VCaP (cell line): Measurements from ENCODE around the gene RBBP4.
"Not testable (repeated sequence)": the region's sequence is repeated elsewhere in the genome, so short reads cannot be mapped to it uniquely, and the experiment has no call there.

ENCODE experiments used
- H3K27ac ChIP-seq: fragments of 450-650 bp; 2 replicates; pipeline ENCODE4 v1.5.1; 2017
- TF ChIP-seq, protein P1 (sequence below): fragments of 450-650 bp; conservative IDR thresholded peaks from 2 replicates; pipeline ENCODE4 v1.5.1; 2017; ENCODE audit warnings: mild to moderate bottlenecking, moderate library complexity

RBBP4 gene

DNA sequence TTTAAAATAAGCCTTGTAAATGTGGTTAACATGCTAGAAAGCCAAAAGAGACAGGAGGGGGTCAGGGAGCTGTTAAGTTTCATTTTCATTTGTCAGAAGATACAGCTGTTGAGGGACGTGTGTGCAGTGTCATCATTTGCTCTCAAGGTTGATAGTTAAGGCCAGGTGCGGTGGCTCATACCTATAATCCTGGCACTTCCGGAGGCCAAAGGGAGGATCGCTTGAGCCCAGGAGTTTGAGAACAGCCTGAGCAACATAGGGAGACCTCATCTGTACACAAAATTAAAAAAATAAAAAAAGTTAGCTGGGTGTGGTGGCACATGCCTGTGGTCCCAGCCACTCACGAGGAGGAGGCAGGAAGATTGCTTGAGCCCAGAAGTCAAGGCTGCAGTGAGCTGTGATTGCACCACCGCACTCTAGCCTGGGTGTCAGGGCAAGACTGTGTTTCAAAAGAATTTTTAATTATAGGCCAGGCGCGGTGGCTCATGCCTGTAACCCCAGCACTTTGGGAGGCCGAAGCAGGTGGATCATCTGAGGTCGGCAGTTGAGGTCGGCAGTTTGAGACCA lies 23.3 kb upstream of the RBBP4 start:
- TF ChIP-seq, protein P1, sequence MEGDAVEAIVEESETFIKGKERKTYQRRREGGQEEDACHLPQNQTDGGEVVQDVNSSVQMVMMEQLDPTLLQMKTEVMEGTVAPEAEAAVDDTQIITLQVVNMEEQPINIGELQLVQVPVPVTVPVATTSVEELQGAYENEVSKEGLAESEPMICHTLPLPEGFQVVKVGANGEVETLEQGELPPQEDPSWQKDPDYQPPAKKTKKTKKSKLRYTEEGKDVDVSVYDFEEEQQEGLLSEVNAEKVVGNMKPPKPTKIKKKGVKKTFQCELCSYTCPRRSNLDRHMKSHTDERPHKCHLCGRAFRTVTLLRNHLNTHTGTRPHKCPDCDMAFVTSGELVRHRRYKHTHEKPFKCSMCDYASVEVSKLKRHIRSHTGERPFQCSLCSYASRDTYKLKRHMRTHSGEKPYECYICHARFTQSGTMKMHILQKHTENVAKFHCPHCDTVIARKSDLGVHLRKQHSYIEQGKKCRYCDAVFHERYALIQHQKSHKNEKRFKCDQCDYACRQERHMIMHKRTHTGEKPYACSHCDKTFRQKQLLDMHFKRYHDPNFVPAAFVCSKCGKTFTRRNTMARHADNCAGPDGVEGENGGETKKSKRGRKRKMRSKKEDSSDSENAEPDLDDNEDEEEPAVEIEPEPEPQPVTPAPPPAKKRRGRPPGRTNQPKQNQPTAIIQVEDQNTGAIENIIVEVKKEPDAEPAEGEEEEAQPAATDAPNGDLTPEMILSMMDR = no peak
- no peak overlapping the region for H3K27ac ChIP-seq

DNA sequence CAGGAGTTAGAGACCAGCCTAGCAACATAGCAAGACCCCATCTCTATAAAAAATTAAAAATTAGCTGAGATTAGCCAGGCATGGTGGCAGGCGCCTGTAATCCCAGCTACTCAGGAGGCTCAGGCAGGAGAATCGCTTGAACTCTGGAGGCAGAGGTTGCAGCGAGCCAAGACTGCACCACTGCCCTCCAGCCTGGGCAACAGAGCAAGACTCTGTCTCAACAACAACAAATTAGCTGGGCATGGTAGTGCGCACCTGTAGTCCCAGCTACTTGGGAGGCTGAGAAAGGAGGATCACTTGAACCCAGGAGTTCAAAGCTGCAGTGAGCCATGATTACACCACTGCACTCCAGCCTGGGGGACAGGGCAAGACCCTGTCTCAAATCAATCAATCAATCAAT lies 20.8 kb upstream of the RBBP4 start:
- H3K27ac ChIP-seq = not testable (repeated sequence)

DNA sequence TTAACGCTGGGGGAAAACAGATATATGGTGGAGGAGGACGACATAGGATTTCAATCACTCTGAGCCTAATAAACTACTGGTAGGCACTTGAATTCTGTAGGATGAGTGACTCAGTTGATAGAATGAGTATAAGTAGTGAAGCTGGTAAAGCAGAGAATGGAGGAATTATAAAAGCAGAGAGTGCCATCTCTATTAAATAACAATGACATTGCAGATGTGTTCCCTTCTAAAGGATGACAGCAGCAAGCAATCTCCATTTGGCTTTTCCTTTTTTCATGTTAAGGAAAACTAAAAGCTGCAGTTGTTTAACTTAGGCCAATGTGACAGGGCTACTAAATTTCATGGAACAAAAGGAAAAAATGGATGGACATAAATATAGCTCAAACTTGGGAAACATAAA lies 18.2 kb upstream of the RBBP4 start:
- TF ChIP-seq, protein P1 = no peak
- no peak overlapping the region for H3K27ac ChIP-seq

DNA sequence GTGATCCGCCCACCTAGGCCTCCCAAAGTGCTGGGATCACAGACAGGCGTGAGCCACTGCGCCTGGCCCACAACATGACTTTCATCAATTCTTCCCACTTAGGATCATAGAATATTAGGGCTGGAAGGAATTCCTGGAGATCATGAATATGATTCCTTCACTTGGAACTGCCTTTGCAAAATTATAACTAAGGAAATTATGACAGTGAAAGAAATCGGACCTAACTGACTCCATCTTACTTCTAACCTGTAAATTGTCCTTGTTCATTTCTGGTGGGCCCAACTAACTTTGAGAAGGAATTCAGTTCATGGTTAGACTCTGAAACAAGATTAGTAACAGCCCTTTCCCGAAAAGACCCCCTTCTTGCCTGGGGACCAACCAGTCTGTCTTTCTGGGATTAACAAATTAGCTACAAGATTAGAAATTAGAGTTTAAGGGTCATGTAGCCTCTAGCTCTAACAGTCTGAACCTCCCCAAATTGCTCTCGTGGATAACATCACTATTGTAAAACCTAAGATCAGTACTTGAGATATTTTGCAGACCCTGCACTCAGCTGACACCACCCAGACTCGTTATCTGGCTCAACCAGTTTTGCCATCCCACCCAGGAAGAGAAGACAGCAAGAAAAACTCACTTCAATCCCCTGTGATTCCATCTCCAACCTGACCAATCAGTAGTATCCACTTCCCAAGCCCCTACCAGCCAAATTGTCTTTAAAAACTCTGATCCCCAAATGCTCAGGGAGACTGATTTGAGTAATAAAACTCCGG lies 15.3 kb upstream of the RBBP4 start:
- no peak overlapping the region for H3K27ac ChIP-seq

DNA sequence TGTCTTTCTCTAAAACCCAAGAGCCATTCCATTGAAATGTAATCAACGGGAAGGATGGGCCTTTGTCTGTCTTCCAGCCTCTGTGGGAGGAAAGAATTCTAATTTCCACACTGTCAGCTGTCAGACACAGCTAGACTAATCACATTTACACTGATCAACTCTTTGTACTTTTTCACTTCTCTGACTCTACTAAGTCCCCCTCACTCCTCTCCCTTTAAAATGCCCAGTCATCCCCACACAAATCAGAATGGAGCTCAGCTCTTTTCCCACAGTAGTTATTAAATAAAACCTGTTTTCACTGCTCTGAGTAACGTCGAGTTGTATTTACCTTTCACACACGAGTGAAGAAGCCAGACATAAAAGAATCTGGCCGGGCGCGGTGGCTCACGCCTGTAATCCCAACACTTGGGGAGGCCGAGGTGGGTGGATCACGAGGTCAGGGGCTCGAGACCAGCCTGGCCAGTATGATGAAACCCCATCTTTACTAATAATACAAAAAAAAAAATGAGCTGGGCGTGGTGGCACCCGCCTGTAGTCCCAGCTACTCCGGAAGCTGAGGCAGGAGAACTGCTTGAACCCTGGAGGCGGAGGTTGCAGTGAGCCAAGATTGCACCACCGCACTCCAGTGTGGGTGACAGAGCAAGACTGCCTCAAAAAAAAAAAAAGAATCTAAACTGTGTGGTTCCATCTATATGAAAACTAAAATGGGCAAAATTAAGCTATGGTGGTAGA lies 13.9 kb upstream of the RBBP4 start:
- H3K27ac ChIP-seq = no peak overlapping the region
- TF ChIP-seq, protein P1 = no peak

More for the DNA sequence above, 15.3 kb upstream of the RBBP4 start:
- TF ChIP-seq, protein P1 = no peak

DNA sequence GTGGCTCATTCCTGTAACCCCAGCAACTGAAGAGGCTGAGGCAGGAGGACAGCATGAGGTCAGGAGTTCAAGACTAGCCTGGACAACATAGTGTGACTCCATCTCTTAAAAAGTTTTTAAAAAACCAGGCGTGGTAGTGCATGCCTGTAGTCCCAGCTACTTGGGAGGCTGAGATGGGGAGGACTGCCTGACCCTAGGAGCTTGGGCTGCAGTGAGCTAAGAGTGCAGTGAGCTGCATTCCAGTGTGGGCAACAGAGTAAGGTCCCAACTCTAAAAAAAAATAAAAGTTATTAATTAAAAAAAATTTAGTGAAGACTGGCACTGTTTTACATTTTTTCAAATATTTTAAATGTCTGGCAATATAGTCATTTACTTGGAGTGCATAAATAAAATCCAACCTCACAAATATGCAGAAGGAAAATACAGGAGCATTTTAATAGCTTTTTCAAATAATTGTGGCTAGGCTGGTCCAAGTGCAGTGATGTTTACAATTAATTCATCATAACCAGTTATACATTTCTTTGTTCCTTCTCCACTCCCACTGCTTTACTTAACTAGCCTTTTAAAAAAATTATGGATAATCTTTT lies 11.4 kb upstream of the RBBP4 start:
- H3K27ac ChIP-seq = no peak overlapping the region
- TF ChIP-seq, protein P1 = no peak

DNA sequence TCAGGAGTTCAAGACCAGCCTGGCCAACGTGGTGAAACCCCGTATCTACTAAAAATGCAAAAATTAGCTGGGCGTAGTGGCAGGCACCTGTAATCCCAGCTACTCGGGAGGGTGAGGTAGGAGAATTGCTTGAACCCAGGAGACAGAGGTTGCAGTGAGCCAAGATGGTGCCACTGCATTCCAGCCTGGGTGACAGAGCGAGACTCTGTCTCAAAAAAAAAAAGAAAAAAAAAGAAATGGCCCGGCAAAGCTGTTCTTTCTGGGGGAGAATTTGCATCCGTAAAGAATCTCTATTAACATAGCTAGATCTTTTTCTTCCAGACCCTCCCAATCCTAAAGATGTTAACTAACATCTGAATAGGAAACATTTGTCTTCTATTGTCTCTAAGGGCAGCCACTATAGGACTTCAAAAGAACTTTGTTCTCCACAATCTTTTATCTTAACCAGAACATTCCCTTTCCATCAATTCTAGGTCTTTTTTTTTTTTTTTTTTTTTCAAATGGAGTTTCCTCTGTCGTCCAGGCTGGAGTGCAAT lies 8.6 kb upstream of the RBBP4 start:
- H3K27ac ChIP-seq = not testable (repeated sequence)

DNA sequence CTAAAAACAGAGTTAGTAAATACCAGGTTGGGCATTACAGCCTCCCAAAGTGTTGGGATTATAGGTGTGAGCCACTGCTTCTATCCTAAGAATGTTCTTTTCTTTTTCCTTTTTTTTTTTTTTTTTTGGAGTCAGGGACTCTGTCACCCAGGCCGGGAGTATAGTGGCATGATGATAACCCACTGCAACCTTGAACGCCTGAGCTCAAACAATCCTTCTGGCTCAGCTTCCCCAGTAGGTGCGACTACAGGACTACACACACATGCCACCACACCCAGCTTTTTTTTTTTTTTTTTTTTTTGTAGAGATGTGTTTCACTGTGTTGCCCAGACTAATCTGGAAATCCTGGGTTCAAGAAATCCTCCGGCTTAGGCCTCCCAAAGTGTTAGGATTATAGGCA lies 6.6 kb upstream of the RBBP4 start:
- H3K27ac ChIP-seq = no peak overlapping the region
- TF ChIP-seq, protein P1 = no peak
